ENCODE results near the gene RTN4R.
"Not testable (repeated sequence)": the region's sequence is repeated elsewhere in the genome, so short reads cannot be mapped to it uniquely, and the experiment has no call there.

RTN4R gene

GRCh38 chr22:20313306-20314077, 45.4 kb upstream of the RTN4R start:
- not testable (repeated sequence) for H4K8ac ChIP-seq (ENCODE audit: low read depth, low read length); H3K4me1 ChIP-seq (ENCODE audit: control insufficient read depth in 2 of 2, insufficient read depth in 1 of 2, low read depth in 1 of 2, low read length in 2 of 2); H2AFZ ChIP-seq (ENCODE audit: low read length); H3K36me3 ChIP-seq (replicated peaks in 1 of 2; ENCODE audit: control insufficient read depth in 2 of 2, insufficient read depth in 2 of 2, low read length in 2 of 2); H4K91ac ChIP-seq (ENCODE audit: low read depth, low read length, poor library complexity); H2BK5ac ChIP-seq (ENCODE audit: low read length); H3K4ac ChIP-seq (ENCODE audit: low read length); H3K23ac ChIP-seq (ENCODE audit: low read depth, low read length, poor library complexity); H3K4me2 ChIP-seq (ENCODE audit: insufficient read depth, low read length, poor library complexity, severe bottlenecking); H2AK5ac ChIP-seq (ENCODE audit: low read depth, low read length); H3K18ac ChIP-seq (ENCODE audit: low read length); H3K79me1 ChIP-seq (ENCODE audit: low read depth, low read length); H3K4me3 ChIP-seq (ENCODE audit: low read length in 2 of 2); H2BK12ac ChIP-seq (ENCODE audit: low read length); H3K27ac ChIP-seq (replicated peaks; ENCODE audit: low read length); H2BK15ac ChIP-seq (ENCODE audit: low read length); H3K27me3 ChIP-seq (ENCODE audit: control insufficient read depth in 3 of 3, insufficient read depth in 3 of 3, low read depth in 1 of 3, low read length in 3 of 3); H3K9ac ChIP-seq (ENCODE audit: low read depth, low read length, poor library complexity); H2BK120ac ChIP-seq (ENCODE audit: low read depth, low read length); H3K14ac ChIP-seq (ENCODE audit: low read length); H3K9me3 ChIP-seq (replicated peaks in 1 of 2; ENCODE audit: control insufficient read depth in 2 of 2, insufficient read depth in 1 of 2, low read depth in 1 of 2, low read length in 2 of 2); DNase-seq (ENCODE audit: low spot score)
- WGBS, 2 donors (ENCODE audit: extremely low coverage in 2 of 2, insufficient read length in 2 of 2, insufficient replicate concordance in 1 of 2) = no CpG with 5 or more reads among the region's 11 CpGs

GRCh38 chr22:20312396-20313191, 44.5 kb upstream of the RTN4R start:
- no peak for DNase-seq (ENCODE audit: low spot score)
- H4K91ac ChIP-seq (ENCODE audit: low read depth, low read length, poor library complexity) = no peak overlapping the region
- H2BK5ac ChIP-seq (ENCODE audit: low read length) = no peak overlapping the region
- no peaks in the 10 kb centered on the region for H3K9me3 ChIP-seq (replicated peaks in 1 of 2; ENCODE audit: control insufficient read depth in 2 of 2, insufficient read depth in 1 of 2, low read depth in 1 of 2, low read length in 2 of 2)
- H3K18ac ChIP-seq (ENCODE audit: low read length) = no peak overlapping the region
- H3K4ac ChIP-seq (ENCODE audit: low read length) = no peak overlapping the region
- no peak overlapping the region for H3K14ac ChIP-seq (ENCODE audit: low read length)
- peaks cover 7% of the 10 kb centered on the region for H3K79me1 ChIP-seq (ENCODE audit: low read depth, low read length)
- no peak overlapping the region for H4K8ac ChIP-seq (ENCODE audit: low read depth, low read length)
- H3K4me3 ChIP-seq (ENCODE audit: low read length in 2 of 2) = no peak overlapping the region
- H3K9ac ChIP-seq (ENCODE audit: low read depth, low read length, poor library complexity) = no peak overlapping the region
- no peak overlapping the region for H3K4me2 ChIP-seq (ENCODE audit: insufficient read depth, low read length, poor library complexity, severe bottlenecking)
- WGBS, 2 donors (ENCODE audit: extremely low coverage in 2 of 2, insufficient read length in 2 of 2, insufficient replicate concordance in 1 of 2) = no CpG with 5 or more reads among the region's 14 CpGs
- H2AFZ ChIP-seq (ENCODE audit: low read length) = no peak overlapping the region
- H3K27me3 ChIP-seq (ENCODE audit: control insufficient read depth in 3 of 3, insufficient read depth in 3 of 3, low read depth in 1 of 3, low read length in 3 of 3) = no peaks in the 10 kb centered on the region
- peak overlapping the region; percentile 55 for H3K23ac ChIP-seq (ENCODE audit: low read depth, low read length, poor library complexity)
- no peak overlapping the region for H3K27ac ChIP-seq (replicated peaks; ENCODE audit: low read length)
- no peak overlapping the region for H2BK12ac ChIP-seq (ENCODE audit: low read length)
- no peak overlapping the region for H2AK5ac ChIP-seq (ENCODE audit: low read depth, low read length)
- H3K36me3 ChIP-seq (replicated peaks in 1 of 2; ENCODE audit: control insufficient read depth in 2 of 2, insufficient read depth in 2 of 2, low read length in 2 of 2) = no peaks in the 10 kb centered on the region
- H2BK120ac ChIP-seq (ENCODE audit: low read depth, low read length) = no peak overlapping the region
- H2BK15ac ChIP-seq (ENCODE audit: low read length) = no peak overlapping the region
- H3K4me1 ChIP-seq (ENCODE audit: control insufficient read depth in 2 of 2, insufficient read depth in 1 of 2, low read depth in 1 of 2, low read length in 2 of 2) = peaks cover 0 to 2% of the 10 kb centered on the region in 2 donors

GRCh38 chr22:20311249-20312062, 43.3 kb upstream of the RTN4R start:
- not testable (repeated sequence) for H3K9ac ChIP-seq (ENCODE audit: low read depth, low read length, poor library complexity); H2BK120ac ChIP-seq (ENCODE audit: low read depth, low read length); H4K91ac ChIP-seq (ENCODE audit: low read depth, low read length, poor library complexity); H3K79me1 ChIP-seq (ENCODE audit: low read depth, low read length); H3K4ac ChIP-seq (ENCODE audit: low read length); H3K23ac ChIP-seq (ENCODE audit: low read depth, low read length, poor library complexity); H3K9me3 ChIP-seq (replicated peaks in 1 of 2; ENCODE audit: control insufficient read depth in 2 of 2, insufficient read depth in 1 of 2, low read depth in 1 of 2, low read length in 2 of 2); H3K27ac ChIP-seq (replicated peaks; ENCODE audit: low read length); H2AK5ac ChIP-seq (ENCODE audit: low read depth, low read length); H3K4me2 ChIP-seq (ENCODE audit: insufficient read depth, low read length, poor library complexity, severe bottlenecking); H4K8ac ChIP-seq (ENCODE audit: low read depth, low read length); DNase-seq (ENCODE audit: low spot score); H2BK15ac ChIP-seq (ENCODE audit: low read length); H3K18ac ChIP-seq (ENCODE audit: low read length); H3K27me3 ChIP-seq (ENCODE audit: control insufficient read depth in 3 of 3, insufficient read depth in 3 of 3, low read depth in 1 of 3, low read length in 3 of 3); H3K36me3 ChIP-seq (replicated peaks in 1 of 2; ENCODE audit: control insufficient read depth in 2 of 2, insufficient read depth in 2 of 2, low read length in 2 of 2); H3K4me3 ChIP-seq (ENCODE audit: low read length in 2 of 2); H2AFZ ChIP-seq (ENCODE audit: low read length); H3K4me1 ChIP-seq (ENCODE audit: control insufficient read depth in 2 of 2, insufficient read depth in 1 of 2, low read depth in 1 of 2, low read length in 2 of 2); H2BK5ac ChIP-seq (ENCODE audit: low read length); H3K14ac ChIP-seq (ENCODE audit: low read length)
- H2BK12ac ChIP-seq (ENCODE audit: low read length) = peak overlapping the region; percentile 10
- WGBS, 2 donors (ENCODE audit: extremely low coverage in 2 of 2, insufficient read length in 2 of 2, insufficient replicate concordance in 1 of 2) = no CpG with 5 or more reads among the region's 20 CpGs

GRCh38 chr22:20310773-20311172, 42.7 kb upstream of the RTN4R start:
- not testable (repeated sequence) for H3K23ac ChIP-seq (ENCODE audit: low read depth, low read length, poor library complexity); H2BK15ac ChIP-seq (ENCODE audit: low read length); H2AK5ac ChIP-seq (ENCODE audit: low read depth, low read length); H3K27ac ChIP-seq (replicated peaks; ENCODE audit: low read length); H3K27me3 ChIP-seq (ENCODE audit: control insufficient read depth in 3 of 3, insufficient read depth in 3 of 3, low read depth in 1 of 3, low read length in 3 of 3); H2AFZ ChIP-seq (ENCODE audit: low read length); H3K79me1 ChIP-seq (ENCODE audit: low read depth, low read length); H3K9me3 ChIP-seq (replicated peaks in 1 of 2; ENCODE audit: control insufficient read depth in 2 of 2, insufficient read depth in 1 of 2, low read depth in 1 of 2, low read length in 2 of 2); H4K8ac ChIP-seq (ENCODE audit: low read depth, low read length); DNase-seq (ENCODE audit: low spot score); H3K9ac ChIP-seq (ENCODE audit: low read depth, low read length, poor library complexity); H3K4ac ChIP-seq (ENCODE audit: low read length); H3K36me3 ChIP-seq (replicated peaks in 1 of 2; ENCODE audit: control insufficient read depth in 2 of 2, insufficient read depth in 2 of 2, low read length in 2 of 2); H2BK120ac ChIP-seq (ENCODE audit: low read depth, low read length); H3K4me3 ChIP-seq (ENCODE audit: low read length in 2 of 2); H4K91ac ChIP-seq (ENCODE audit: low read depth, low read length, poor library complexity); H3K4me1 ChIP-seq (ENCODE audit: control insufficient read depth in 2 of 2, insufficient read depth in 1 of 2, low read depth in 1 of 2, low read length in 2 of 2); H3K4me2 ChIP-seq (ENCODE audit: insufficient read depth, low read length, poor library complexity, severe bottlenecking); H2BK5ac ChIP-seq (ENCODE audit: low read length); H2BK12ac ChIP-seq (ENCODE audit: low read length); H3K14ac ChIP-seq (ENCODE audit: low read length); H3K18ac ChIP-seq (ENCODE audit: low read length)
- WGBS, 2 donors (ENCODE audit: extremely low coverage in 2 of 2, insufficient read length in 2 of 2, insufficient replicate concordance in 1 of 2) = no CpG with 5 or more reads among the region's 6 CpGs
